Mesenchymal stem cell (in vitro differentiated cells and primary cell): ENCODE data around the gene PTPN14.

ENCODE experiments used
- DNase-seq: peaks from one replicate; pipeline ENCODE4 v3.0.0-alpha.2; 2013
- H2AFZ ChIP-seq: one replicate; pipeline ENCODE4 v1.6.1; 2013; ENCODE audit warnings: low read depth, mild to moderate bottlenecking, control low read depth, inconsistent platforms, low read length, moderate library complexity
- H2AK5ac ChIP-seq: 2 replicates; pipeline ENCODE4 v1.6.1; 2013; ENCODE audit warnings: low read length, moderate library complexity, mild to moderate bottlenecking, inconsistent platforms; ENCODE audit not compliant: severe bottlenecking
- H2BK120ac ChIP-seq: one replicate; pipeline ENCODE4 v1.6.1; 2013; ENCODE audit warnings: low read depth, mild to moderate bottlenecking, inconsistent platforms, low read length, moderate library complexity
- H2BK12ac ChIP-seq, 2 experiments: one replicate each; pipeline ENCODE4 v1.6.1; 2013; ENCODE audit warnings: inconsistent platforms in 2 of 2, low read length in 2 of 2, mild to moderate bottlenecking in 2 of 2, moderate library complexity in 2 of 2, control low read depth in 1 of 2
- H2BK15ac ChIP-seq: one replicate; pipeline ENCODE4 v1.6.1; 2013; ENCODE audit warnings: mild to moderate bottlenecking, low read depth, inconsistent platforms; ENCODE audit not compliant: poor library complexity, severe bottlenecking
- H2BK5ac ChIP-seq: 2 replicates; pipeline ENCODE4 v1.6.1; 2013; ENCODE audit warnings: low read depth, mild to moderate bottlenecking, low read length, control low read depth, inconsistent platforms; ENCODE audit not compliant: poor library complexity, severe bottlenecking
- H3K14ac ChIP-seq, 2 experiments: one replicate each; pipeline ENCODE4 v1.6.1; 2013; ENCODE audit warnings: inconsistent platforms in 2 of 2, low read length in 2 of 2, control low read depth in 1 of 2, mild to moderate bottlenecking in 1 of 2, moderate library complexity in 1 of 2
- H3K18ac ChIP-seq, 2 experiments: one replicate each; pipeline ENCODE4 v1.6.1; 2013; ENCODE audit warnings: inconsistent platforms in 2 of 2, low read length in 2 of 2, control low read depth in 1 of 2, low read depth in 1 of 2, mild to moderate bottlenecking in 1 of 2
- H3K23ac ChIP-seq, 2 experiments: one replicate each; pipeline ENCODE4 v1.6.1; 2013; ENCODE audit warnings: inconsistent platforms in 2 of 2, low read length in 2 of 2, mild to moderate bottlenecking in 2 of 2, moderate library complexity in 2 of 2, control low read depth in 1 of 2
- H3K27ac ChIP-seq: 2 replicates; pipeline ENCODE4 v1.5.1; 2013; ENCODE audit warnings: mild to moderate bottlenecking, moderate library complexity, low read length, control low read depth, inconsistent platforms; ENCODE audit not compliant: poor library complexity, severe bottlenecking
- H3K27me3 ChIP-seq, 2 experiments: 2 replicates each; pipeline versions ENCODE4 v1.6.1 to v1.7.0; 2013; ENCODE audit warnings: low read length in 2 of 2, mild to moderate bottlenecking in 2 of 2, moderate library complexity in 2 of 2, control low read depth in 1 of 2, inconsistent platforms in 1 of 2; ENCODE audit not compliant: control insufficient read depth in 1 of 2, insufficient read depth in 1 of 2
- H3K36me3 ChIP-seq, 2 experiments: 2 replicates each; pipeline versions ENCODE4 v1.6.1 to v1.7.0; 2013; ENCODE audit warnings: low read length in 2 of 2, control low read depth in 1 of 2, inconsistent platforms in 1 of 2, low read depth in 1 of 2, mild to moderate bottlenecking in 1 of 2; ENCODE audit not compliant: insufficient read depth in 2 of 2, control insufficient read depth in 1 of 2
- H3K4ac ChIP-seq, 2 experiments: one replicate each; pipeline ENCODE4 v1.6.1; 2013; ENCODE audit warnings: inconsistent platforms in 2 of 2, low read length in 2 of 2, mild to moderate bottlenecking in 2 of 2, moderate library complexity in 2 of 2, control low read depth in 1 of 2, low read depth in 1 of 2
- H3K4me1 ChIP-seq: 2 replicates; pipeline ENCODE4 v1.6.1; 2013; ENCODE audit warnings: low read depth, low read length, control low read depth; ENCODE audit not compliant: control insufficient read depth, insufficient read depth
- H3K4me2 ChIP-seq: 2 replicates; pipeline ENCODE4 v1.6.1; 2013; ENCODE audit warnings: low read length, mild to moderate bottlenecking, inconsistent platforms; ENCODE audit not compliant: poor library complexity, severe bottlenecking
- H3K4me3 ChIP-seq, 2 experiments: 2 replicates each; pipeline versions ENCODE4 v1.5.1 to v1.7.0; 2013; ENCODE audit warnings: low read length in 2 of 2, mild to moderate bottlenecking in 2 of 2, control low read depth in 1 of 2, low read depth in 1 of 2; ENCODE audit not compliant: insufficient read depth in 1 of 2
- H3K79me1 ChIP-seq: replicated peaks from 2 replicates; pipeline ENCODE4 v1.6.1; 2013; ENCODE audit warnings: mild to moderate bottlenecking, control low read depth, low read length, inconsistent platforms; ENCODE audit not compliant: poor library complexity, severe bottlenecking
- H3K9ac ChIP-seq: 2 replicates; pipeline ENCODE4 v1.7.0; 2013; ENCODE audit warnings: mild to moderate bottlenecking, low read length, moderate library complexity
- H3K9me3 ChIP-seq: 2 replicates; pipeline ENCODE4 v1.7.0; 2013; ENCODE audit warnings: mild to moderate bottlenecking, low read length; ENCODE audit not compliant: control insufficient read depth
- H4K8ac ChIP-seq: one replicate; pipeline ENCODE4 v1.6.1; 2013; ENCODE audit warnings: inconsistent platforms, mild to moderate bottlenecking, low read length, moderate library complexity
- H4K91ac ChIP-seq: one replicate; pipeline ENCODE4 v1.6.1; 2013; ENCODE audit warnings: mild to moderate bottlenecking, low read length, inconsistent platforms
- WGBS: methylation state at CpG from one replicate; pipeline ENCODE4 v1.1.7; 2013; ENCODE audit warnings: mixed read lengths; 5-methylcytosine and 5-hydroxymethylcytosine counted together

The PTPN14 gene

GRCh38 chr1:214361636-214362035 is 189.8 kb downstream of the PTPN14 start:
- no peak overlapping the region for H2BK120ac ChIP-seq
- no peaks in the 10 kb centered on the region for H3K27me3 ChIP-seq
- H3K36me3 ChIP-seq: peaks cover 56 to 59% of the 10 kb centered on the region in 2 experiments
- H2BK12ac ChIP-seq: no peak overlapping the region
- H3K14ac ChIP-seq: no peak overlapping the region
- no peak overlapping the region for H3K18ac ChIP-seq
- no peak for DNase-seq
- H2AK5ac ChIP-seq: no peak overlapping the region
- no peak overlapping the region for H3K4me2 ChIP-seq
- H3K27ac ChIP-seq: no peak overlapping the region
- peaks cover 18% of the 10 kb centered on the region for H3K79me1 ChIP-seq
- H2BK15ac ChIP-seq: no peak overlapping the region
- H2AFZ ChIP-seq: no peak overlapping the region
- WGBS: 8% methylated on average over 1 of the region's 1 CpG
- no peak overlapping the region for H2BK5ac ChIP-seq
- H4K91ac ChIP-seq: no peak overlapping the region
- no peak overlapping the region for H3K23ac ChIP-seq
- H3K4me3 ChIP-seq: no peak overlapping the region
- H3K4ac ChIP-seq: no peak overlapping the region
- H3K9me3 ChIP-seq: no peaks in the 10 kb centered on the region
- H3K9ac ChIP-seq: no peak overlapping the region
- H4K8ac ChIP-seq: no peak overlapping the region
- H3K4me1 ChIP-seq: peaks cover 8% of the 10 kb centered on the region

- no peak overlapping the region for H2AK5ac ChIP-seq
- H4K91ac ChIP-seq: no peak overlapping the region
- 91% methylated on average over 3 of the region's 3 CpGs for WGBS
- no peak overlapping the region for H3K14ac ChIP-seq
- peak overlapping the region; percentile 16 for H3K27ac ChIP-seq
- no peak overlapping the region for H2BK5ac ChIP-seq
- no peak overlapping the region for H2BK12ac ChIP-seq
- no peak overlapping the region for H4K8ac ChIP-seq
- H3K4me3 ChIP-seq: no peak overlapping the region
- no peak overlapping the region for H2BK15ac ChIP-seq
- H3K9ac ChIP-seq: no peak overlapping the region
- no peaks in the 10 kb centered on the region for H3K9me3 ChIP-seq
- no peak overlapping the region for H3K23ac ChIP-seq
- no peak overlapping the region for H3K4me2 ChIP-seq
- H3K4me1 ChIP-seq: peaks cover 8% of the 10 kb centered on the region
- H3K27me3 ChIP-seq: no peaks in the 10 kb centered on the region
- peaks cover 62 to 63% of the 10 kb centered on the region in 2 experiments for H3K36me3 ChIP-seq
- peaks cover 18% of the 10 kb centered on the region for H3K79me1 ChIP-seq
- H2AFZ ChIP-seq: no peak overlapping the region
- no peak overlapping the region for H3K18ac ChIP-seq
- DNase-seq: no peak
- H3K4ac ChIP-seq: no peak overlapping the region
- no peak overlapping the region for H2BK120ac ChIP-seq
Observed at GRCh38 chr1:214360525-214361164, 190.8 kb downstream of the PTPN14 start.

GRCh38 chr1:214360116-214360515 is 191.3 kb downstream of the PTPN14 start:
- H4K91ac ChIP-seq: no peak overlapping the region
- H3K18ac ChIP-seq: no peak overlapping the region
- no peak overlapping the region for H2AK5ac ChIP-seq
- H2BK15ac ChIP-seq: no peak overlapping the region
- H3K14ac ChIP-seq: no peak overlapping the region
- H2BK120ac ChIP-seq: no peak overlapping the region
- no peaks in the 10 kb centered on the region for H3K9me3 ChIP-seq
- DNase-seq: no peak
- peaks cover 8% of the 10 kb centered on the region for H3K4me1 ChIP-seq
- no peak overlapping the region for H3K4me3 ChIP-seq
- H3K23ac ChIP-seq: no peak overlapping the region
- no peak overlapping the region for H4K8ac ChIP-seq
- no peak overlapping the region for H3K4me2 ChIP-seq
- H3K27ac ChIP-seq: no peak overlapping the region
- H3K27me3 ChIP-seq: no peaks in the 10 kb centered on the region
- 96% methylated on average over 4 of the region's 5 CpGs for WGBS
- H2BK5ac ChIP-seq: no peak overlapping the region
- no peak overlapping the region for H3K9ac ChIP-seq
- H3K36me3 ChIP-seq: peaks cover 64 to 68% of the 10 kb centered on the region in 2 experiments
- H2AFZ ChIP-seq: no peak overlapping the region
- H3K4ac ChIP-seq: no peak overlapping the region
- H2BK12ac ChIP-seq: no peak overlapping the region
- H3K79me1 ChIP-seq: peaks cover 21% of the 10 kb centered on the region

GRCh38 chr1:214354440-214355148 is 196.8 kb downstream of the PTPN14 start:
- Histone ChIP-seq H4K91ac (no peak overlapping the region), H3K4me1 (peaks cover 3% of the 10 kb centered on the region), H2BK5ac (no peak overlapping the region), H4K8ac (no peak overlapping the region), H2AK5ac (no peak overlapping the region), H3K27me3 (no peaks in the 10 kb centered on the region), H2BK120ac (no peak overlapping the region), H3K4ac (no peak overlapping the region), H3K23ac (no peak overlapping the region), H2BK12ac (no peak overlapping the region), H2AFZ (no peak overlapping the region), H3K4me3 (no peak overlapping the region), H3K9ac (no peak overlapping the region), H3K4me2 (no peak overlapping the region), H3K18ac (no peak overlapping the region), H3K36me3 (peaks cover 46 to 71% of the 10 kb centered on the region in 2 experiments), H2BK15ac (no peak overlapping the region), H3K79me1 (peaks cover 9% of the 10 kb centered on the region), H3K14ac (no peak overlapping the region), H3K27ac (peak overlapping the region; percentile 70), H3K9me3 (no peaks in the 10 kb centered on the region)
- peak; percentile 72 for DNase-seq
- WGBS: 85% methylated on average over 2 of the region's 4 CpGs
